HepG2 (cell line): ENCODE measurements around the gene CEP131. TPM values are rescaled to one million over a fixed set of nuclear protein-coding genes. Genes with fewer than 3 reads are reported as not detected.

ENCODE experiments used
- ADNP ChIP-seq: sonication (generic); formaldehyde crosslinking; IDR thresholded peaks from 2 replicates; pipeline ENCODE4 v1.4.0; 2020; ENCODE audit warnings: missing genetic modification reagents
- BORCS8-MEF2B ChIP-seq: sonication (generic); formaldehyde crosslinking; IDR thresholded peaks from 2 replicates; pipeline ENCODE4 v1.8.0; 2022; ENCODE audit warnings: mild to moderate bottlenecking, missing genetic modification reagents
- BRF2 ChIP-seq: sonication (generic); formaldehyde crosslinking; IDR thresholded peaks from 2 replicates; pipeline ENCODE4 v1.8.1; 2022; ENCODE audit warnings: mild to moderate bottlenecking, missing genetic modification reagents
- CENPT ChIP-seq: sonication (generic); formaldehyde crosslinking; IDR thresholded peaks from 2 replicates; pipeline ENCODE4 v1.8.0; 2022; ENCODE audit warnings: low read depth, mild to moderate bottlenecking, moderate library complexity, missing genetic modification reagents
- EEA1 ChIP-seq: sonication (generic); formaldehyde crosslinking; IDR thresholded peaks from 2 replicates; pipeline ENCODE4 v1.5.1; 2020; ENCODE audit warnings: mild to moderate bottlenecking, missing genetic modification reagents, borderline replicate concordance
- MED8 ChIP-seq: sonication (generic); formaldehyde crosslinking; IDR thresholded peaks from 2 replicates; pipeline ENCODE4 v1.8.1; 2023; ENCODE audit warnings: mild to moderate bottlenecking, missing genetic modification reagents; ENCODE audit not compliant: insufficient replicate concordance
- MXD4 ChIP-seq: IDR thresholded peaks from 2 replicates; pipeline ENCODE4 v1.6.1; 2016; ENCODE audit warnings: mild to moderate bottlenecking, missing biosample characterization, missing genetic modification reagents
- SRSF4 ChIP-seq: fragments of 200-400 bp; formaldehyde crosslinking; IDR thresholded peaks from one replicate; pipeline ENCODE4 v1.6.1; 2018; ENCODE audit warnings: mild to moderate bottlenecking, low read depth, low read length, moderate library complexity; ENCODE audit not compliant: poor library complexity, severe bottlenecking
- ZMAT3 ChIP-seq: sonication (generic); formaldehyde crosslinking; conservative IDR thresholded peaks from 2 replicates; pipeline ENCODE4 v1.7.0; 2021; ENCODE audit warnings: missing genetic modification reagents
- ZNF160 ChIP-seq: sonication (generic); formaldehyde crosslinking; IDR thresholded peaks from 2 replicates; pipeline ENCODE4 v1.8.0; 2022; ENCODE audit warnings: mild to moderate bottlenecking, inconsistent platforms, missing genetic modification reagents
- ZNF780A ChIP-seq: sonication (generic); formaldehyde crosslinking; IDR thresholded peaks from 2 replicates; pipeline ENCODE4 v1.8.0; 2022; ENCODE audit warnings: mild to moderate bottlenecking, missing genetic modification reagents, moderate library complexity
- polyA plus RNA-seq, 8 experiments: library from polyadenylated mRNA; depleted of rRNA in 3 of 8; stranded (reverse) in 7 of 8; unstranded in 1 of 8; fragments of >200 nt; fragmentation: Illumina TruSeq in 4 of 8; extraction: Trizol in 4 of 8; gene quantifications; 2 replicates each; pipeline versions ENCODE4 v1.2.1 to v1.2.3, GENCODE V29; 2011 to 2016; ENCODE audit warnings: low read depth in 4 of 8, missing spikeins in 1 of 8, mixed read lengths in 1 of 8; ENCODE audit not compliant: insufficient read depth in 1 of 8
- total RNA-seq, 5 experiments: library from RNA; depleted of rRNA; stranded (reverse); fragments of >200 nt; fragmentation: Illumina TruSeq; extraction: Trizol; gene quantifications; 2 replicates each; pipeline ENCODE4 v1.2.3, GENCODE V29; 2016; ENCODE audit warnings: low read depth in 1 of 5
- TF ChIP-seq, protein P1 (sequence below): sonication (generic); formaldehyde crosslinking; IDR thresholded peaks from 2 replicates; pipeline ENCODE4 v1.4.0; 2020; ENCODE audit warnings: missing genetic modification reagents, borderline replicate concordance
- TF ChIP-seq, protein P2 (sequence below), 2 experiments: sonication (generic) in 1 of 2; formaldehyde crosslinking in 1 of 2; IDR thresholded peaks; 2 replicates each; pipeline versions ENCODE4 v1.4.0 to v1.6.1; 2016 to 2020; ENCODE audit warnings: borderline replicate concordance in 1 of 2, low read depth in 1 of 2, mild to moderate bottlenecking in 1 of 2, missing genetic modification reagents in 1 of 2
- TF ChIP-seq, protein P3 (sequence below): sonication (generic); formaldehyde crosslinking; IDR thresholded peaks from 2 replicates; pipeline ENCODE4 v1.4.0; 2020; ENCODE audit warnings: missing genetic modification reagents

CEP131 gene
- total and polyA plus RNA-seq, 2 of the 13 experiments (the other 11 are each of a cell fraction or from before 2014, with no cell fraction given) = 5.0 to 16.8 TPM

- TF ChIP-seq, protein P1, sequence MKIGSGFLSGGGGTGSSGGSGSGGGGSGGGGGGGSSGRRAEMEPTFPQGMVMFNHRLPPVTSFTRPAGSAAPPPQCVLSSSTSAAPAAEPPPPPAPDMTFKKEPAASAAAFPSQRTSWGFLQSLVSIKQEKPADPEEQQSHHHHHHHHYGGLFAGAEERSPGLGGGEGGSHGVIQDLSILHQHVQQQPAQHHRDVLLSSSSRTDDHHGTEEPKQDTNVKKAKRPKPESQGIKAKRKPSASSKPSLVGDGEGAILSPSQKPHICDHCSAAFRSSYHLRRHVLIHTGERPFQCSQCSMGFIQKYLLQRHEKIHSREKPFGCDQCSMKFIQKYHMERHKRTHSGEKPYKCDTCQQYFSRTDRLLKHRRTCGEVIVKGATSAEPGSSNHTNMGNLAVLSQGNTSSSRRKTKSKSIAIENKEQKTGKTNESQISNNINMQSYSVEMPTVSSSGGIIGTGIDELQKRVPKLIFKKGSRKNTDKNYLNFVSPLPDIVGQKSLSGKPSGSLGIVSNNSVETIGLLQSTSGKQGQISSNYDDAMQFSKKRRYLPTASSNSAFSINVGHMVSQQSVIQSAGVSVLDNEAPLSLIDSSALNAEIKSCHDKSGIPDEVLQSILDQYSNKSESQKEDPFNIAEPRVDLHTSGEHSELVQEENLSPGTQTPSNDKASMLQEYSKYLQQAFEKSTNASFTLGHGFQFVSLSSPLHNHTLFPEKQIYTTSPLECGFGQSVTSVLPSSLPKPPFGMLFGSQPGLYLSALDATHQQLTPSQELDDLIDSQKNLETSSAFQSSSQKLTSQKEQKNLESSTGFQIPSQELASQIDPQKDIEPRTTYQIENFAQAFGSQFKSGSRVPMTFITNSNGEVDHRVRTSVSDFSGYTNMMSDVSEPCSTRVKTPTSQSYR (CRISPR knock-in tag) = no peak
- 0 out of 2 replicates have a peak, but pooled peaks have one; percentile 33 for TF ChIP-seq ZNF780A (CRISPR knock-in tag)
- no peak for TF ChIP-seq ZNF160 (CRISPR knock-in tag)
- no peak for TF ChIP-seq MED8 (CRISPR knock-in tag)
- TF ChIP-seq, protein P2, sequence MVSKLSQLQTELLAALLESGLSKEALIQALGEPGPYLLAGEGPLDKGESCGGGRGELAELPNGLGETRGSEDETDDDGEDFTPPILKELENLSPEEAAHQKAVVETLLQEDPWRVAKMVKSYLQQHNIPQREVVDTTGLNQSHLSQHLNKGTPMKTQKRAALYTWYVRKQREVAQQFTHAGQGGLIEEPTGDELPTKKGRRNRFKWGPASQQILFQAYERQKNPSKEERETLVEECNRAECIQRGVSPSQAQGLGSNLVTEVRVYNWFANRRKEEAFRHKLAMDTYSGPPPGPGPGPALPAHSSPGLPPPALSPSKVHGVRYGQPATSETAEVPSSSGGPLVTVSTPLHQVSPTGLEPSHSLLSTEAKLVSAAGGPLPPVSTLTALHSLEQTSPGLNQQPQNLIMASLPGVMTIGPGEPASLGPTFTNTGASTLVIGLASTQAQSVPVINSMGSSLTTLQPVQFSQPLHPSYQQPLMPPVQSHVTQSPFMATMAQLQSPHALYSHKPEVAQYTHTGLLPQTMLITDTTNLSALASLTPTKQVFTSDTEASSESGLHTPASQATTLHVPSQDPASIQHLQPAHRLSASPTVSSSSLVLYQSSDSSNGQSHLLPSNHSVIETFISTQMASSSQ (IDR thresholded peaks at IDR 0.05; ENCODE audit: low read depth) = no peak
- TF ChIP-seq, protein P2 (CRISPR knock-in tag; IDR thresholded peaks at IDR 0.05; ENCODE audit: borderline replicate concordance) = no peak
- TF ChIP-seq, protein P3, sequence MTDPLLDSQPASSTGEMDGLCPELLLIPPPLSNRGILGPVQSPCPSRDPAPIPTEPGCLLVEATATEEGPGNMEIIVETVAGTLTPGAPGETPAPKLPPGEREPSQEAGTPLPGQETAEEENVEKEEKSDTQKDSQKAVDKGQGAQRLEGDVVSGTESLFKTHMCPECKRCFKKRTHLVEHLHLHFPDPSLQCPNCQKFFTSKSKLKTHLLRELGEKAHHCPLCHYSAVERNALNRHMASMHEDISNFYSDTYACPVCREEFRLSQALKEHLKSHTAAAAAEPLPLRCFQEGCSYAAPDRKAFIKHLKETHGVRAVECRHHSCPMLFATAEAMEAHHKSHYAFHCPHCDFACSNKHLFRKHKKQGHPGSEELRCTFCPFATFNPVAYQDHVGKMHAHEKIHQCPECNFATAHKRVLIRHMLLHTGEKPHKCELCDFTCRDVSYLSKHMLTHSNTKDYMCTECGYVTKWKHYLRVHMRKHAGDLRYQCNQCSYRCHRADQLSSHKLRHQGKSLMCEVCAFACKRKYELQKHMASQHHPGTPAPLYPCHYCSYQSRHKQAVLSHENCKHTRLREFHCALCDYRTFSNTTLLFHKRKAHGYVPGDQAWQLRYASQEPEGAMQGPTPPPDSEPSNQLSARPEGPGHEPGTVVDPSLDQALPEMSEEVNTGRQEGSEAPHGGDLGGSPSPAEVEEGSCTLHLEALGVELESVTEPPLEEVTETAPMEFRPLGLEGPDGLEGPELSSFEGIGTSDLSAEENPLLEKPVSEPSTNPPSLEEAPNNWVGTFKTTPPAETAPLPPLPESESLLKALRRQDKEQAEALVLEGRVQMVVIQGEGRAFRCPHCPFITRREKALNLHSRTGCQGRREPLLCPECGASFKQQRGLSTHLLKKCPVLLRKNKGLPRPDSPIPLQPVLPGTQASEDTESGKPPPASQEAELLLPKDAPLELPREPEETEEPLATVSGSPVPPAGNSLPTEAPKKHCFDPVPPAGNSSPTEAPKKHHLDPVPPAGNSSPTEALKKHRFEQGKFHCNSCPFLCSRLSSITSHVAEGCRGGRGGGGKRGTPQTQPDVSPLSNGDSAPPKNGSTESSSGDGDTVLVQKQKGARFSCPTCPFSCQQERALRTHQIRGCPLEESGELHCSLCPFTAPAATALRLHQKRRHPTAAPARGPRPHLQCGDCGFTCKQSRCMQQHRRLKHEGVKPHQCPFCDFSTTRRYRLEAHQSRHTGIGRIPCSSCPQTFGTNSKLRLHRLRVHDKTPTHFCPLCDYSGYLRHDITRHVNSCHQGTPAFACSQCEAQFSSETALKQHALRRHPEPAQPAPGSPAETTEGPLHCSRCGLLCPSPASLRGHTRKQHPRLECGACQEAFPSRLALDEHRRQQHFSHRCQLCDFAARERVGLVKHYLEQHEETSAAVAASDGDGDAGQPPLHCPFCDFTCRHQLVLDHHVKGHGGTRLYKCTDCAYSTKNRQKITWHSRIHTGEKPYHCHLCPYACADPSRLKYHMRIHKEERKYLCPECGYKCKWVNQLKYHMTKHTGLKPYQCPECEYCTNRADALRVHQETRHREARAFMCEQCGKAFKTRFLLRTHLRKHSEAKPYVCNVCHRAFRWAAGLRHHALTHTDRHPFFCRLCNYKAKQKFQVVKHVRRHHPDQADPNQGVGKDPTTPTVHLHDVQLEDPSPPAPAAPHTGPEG (CRISPR knock-in tag) = 0 out of 2 replicates have a peak, but pooled peaks have one; percentile 9
- no peak; the same call in 1 of the 2 replicates for TF ChIP-seq BORCS8-MEF2B (CRISPR knock-in tag)
- no peak for TF ChIP-seq EEA1 (CRISPR knock-in tag)
- no peak for TF ChIP-seq BRF2 (CRISPR knock-in tag)
- no peak for TF ChIP-seq SRSF4
- TF ChIP-seq ADNP (CRISPR knock-in tag) = no peak
- no peak for TF ChIP-seq CENPT (CRISPR knock-in tag)
- TF ChIP-seq MXD4 (CRISPR knock-in tag) = no peak
- TF ChIP-seq ZMAT3 (CRISPR knock-in tag) = no peak
These were observed 22.4 kb upstream of the CEP131 start (continued) for GRCh38 chr17:81245024-81245664.
